HL-60 (cell line): Measurements from ENCODE around the gene TAF9B.
"Not testable (repeated sequence)": the region's sequence is repeated elsewhere in the genome, so short reads cannot be mapped to it uniquely, and the experiment has no call there.

Experiments
- SPI1 ChIP-seq: IDR thresholded peaks from 2 replicates; pipeline ENCODE4 v1.6.1; 2012; ENCODE audit warnings: low read depth, mild to moderate bottlenecking, borderline replicate concordance
- TF ChIP-seq, protein P1 (sequence below): IDR thresholded peaks from one replicate; pipeline ENCODE4 v1.5.1; 2011; ENCODE audit warnings: low read length, control low read depth, inconsistent platforms; ENCODE audit not compliant: insufficient read depth
- TF ChIP-seq, protein P2 (sequence below): IDR thresholded peaks from 2 replicates; pipeline ENCODE4 v1.6.1; 2012; ENCODE audit warnings: low read depth; ENCODE audit not compliant: insufficient replicate concordance

DNA sequence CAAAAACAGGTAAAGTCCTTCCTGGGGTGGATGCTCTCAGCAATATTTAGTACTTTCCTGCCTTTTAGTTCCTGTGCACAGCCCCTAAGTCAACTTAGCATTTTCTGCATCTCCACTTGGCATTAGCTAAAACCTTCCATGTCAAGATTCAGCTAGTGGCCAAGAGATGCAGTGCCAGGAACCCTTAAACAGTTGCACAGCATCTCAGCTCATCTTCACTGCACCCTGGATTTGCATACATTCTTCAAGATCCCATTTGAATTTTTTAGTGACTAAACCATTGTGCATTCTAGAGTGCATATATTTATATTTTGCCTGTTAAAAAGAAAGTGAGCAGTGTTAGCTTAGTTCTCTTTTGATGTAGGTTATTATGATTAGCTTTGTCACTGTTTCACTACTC, 13.7 kb downstream of the TAF9B start:
- not testable (repeated sequence) for TF ChIP-seq SPI1
- TF ChIP-seq, protein P1, sequence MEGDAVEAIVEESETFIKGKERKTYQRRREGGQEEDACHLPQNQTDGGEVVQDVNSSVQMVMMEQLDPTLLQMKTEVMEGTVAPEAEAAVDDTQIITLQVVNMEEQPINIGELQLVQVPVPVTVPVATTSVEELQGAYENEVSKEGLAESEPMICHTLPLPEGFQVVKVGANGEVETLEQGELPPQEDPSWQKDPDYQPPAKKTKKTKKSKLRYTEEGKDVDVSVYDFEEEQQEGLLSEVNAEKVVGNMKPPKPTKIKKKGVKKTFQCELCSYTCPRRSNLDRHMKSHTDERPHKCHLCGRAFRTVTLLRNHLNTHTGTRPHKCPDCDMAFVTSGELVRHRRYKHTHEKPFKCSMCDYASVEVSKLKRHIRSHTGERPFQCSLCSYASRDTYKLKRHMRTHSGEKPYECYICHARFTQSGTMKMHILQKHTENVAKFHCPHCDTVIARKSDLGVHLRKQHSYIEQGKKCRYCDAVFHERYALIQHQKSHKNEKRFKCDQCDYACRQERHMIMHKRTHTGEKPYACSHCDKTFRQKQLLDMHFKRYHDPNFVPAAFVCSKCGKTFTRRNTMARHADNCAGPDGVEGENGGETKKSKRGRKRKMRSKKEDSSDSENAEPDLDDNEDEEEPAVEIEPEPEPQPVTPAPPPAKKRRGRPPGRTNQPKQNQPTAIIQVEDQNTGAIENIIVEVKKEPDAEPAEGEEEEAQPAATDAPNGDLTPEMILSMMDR: not testable (repeated sequence)
- TF ChIP-seq, protein P2, sequence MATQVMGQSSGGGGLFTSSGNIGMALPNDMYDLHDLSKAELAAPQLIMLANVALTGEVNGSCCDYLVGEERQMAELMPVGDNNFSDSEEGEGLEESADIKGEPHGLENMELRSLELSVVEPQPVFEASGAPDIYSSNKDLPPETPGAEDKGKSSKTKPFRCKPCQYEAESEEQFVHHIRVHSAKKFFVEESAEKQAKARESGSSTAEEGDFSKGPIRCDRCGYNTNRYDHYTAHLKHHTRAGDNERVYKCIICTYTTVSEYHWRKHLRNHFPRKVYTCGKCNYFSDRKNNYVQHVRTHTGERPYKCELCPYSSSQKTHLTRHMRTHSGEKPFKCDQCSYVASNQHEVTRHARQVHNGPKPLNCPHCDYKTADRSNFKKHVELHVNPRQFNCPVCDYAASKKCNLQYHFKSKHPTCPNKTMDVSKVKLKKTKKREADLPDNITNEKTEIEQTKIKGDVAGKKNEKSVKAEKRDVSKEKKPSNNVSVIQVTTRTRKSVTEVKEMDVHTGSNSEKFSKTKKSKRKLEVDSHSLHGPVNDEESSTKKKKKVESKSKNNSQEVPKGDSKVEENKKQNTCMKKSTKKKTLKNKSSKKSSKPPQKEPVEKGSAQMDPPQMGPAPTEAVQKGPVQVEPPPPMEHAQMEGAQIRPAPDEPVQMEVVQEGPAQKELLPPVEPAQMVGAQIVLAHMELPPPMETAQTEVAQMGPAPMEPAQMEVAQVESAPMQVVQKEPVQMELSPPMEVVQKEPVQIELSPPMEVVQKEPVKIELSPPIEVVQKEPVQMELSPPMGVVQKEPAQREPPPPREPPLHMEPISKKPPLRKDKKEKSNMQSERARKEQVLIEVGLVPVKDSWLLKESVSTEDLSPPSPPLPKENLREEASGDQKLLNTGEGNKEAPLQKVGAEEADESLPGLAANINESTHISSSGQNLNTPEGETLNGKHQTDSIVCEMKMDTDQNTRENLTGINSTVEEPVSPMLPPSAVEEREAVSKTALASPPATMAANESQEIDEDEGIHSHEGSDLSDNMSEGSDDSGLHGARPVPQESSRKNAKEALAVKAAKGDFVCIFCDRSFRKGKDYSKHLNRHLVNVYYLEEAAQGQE: not testable (repeated sequence)
